ENCODE measurements around the gene CD300LG.

- TF ChIP-seq CTCF (IDR thresholded peaks at IDR 0.05): no peak
- no peak for TF ChIP-seq POLR2A (IDR thresholded peaks at IDR 0.05)
Measured at GRCh38 chr17:43906951-43907424, 60.0 kb downstream of the CD300LG start.

Data from right lobe of liver (tissue), 4 donors.